NCI-H69 (cell line): ENCODE results near the gene AP4S1.
"Not testable (repeated sequence)": the region's sequence is repeated elsewhere in the genome, so short reads cannot be mapped to it uniquely, and the experiment has no call there.

Experiments
- DNase-seq: peaks from one replicate; lab custom pipeline; 2025; lab: John Stamatoyannopoulos, UW

Gene AP4S1

DNA sequence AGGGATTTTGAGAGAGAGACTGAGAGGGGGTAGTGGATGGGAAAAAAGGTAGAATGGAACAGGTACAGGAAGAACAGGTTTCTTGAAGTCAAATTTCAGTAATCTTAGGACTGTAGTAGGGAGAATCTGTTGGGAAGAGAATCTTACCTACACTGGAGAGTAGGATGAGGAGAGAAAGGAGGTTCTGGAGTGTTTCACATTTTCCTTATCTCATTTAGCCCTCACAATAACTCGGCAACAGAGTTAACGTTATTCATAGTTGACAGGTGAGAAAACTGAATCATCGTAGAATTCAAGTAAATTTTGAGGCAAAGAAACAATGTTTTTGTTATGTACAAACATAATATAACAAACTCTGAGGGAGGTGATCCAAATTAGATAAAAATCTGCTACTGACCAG lies 17.9 kb downstream of the AP4S1 start:
- no peak for DNase-seq

DNA sequence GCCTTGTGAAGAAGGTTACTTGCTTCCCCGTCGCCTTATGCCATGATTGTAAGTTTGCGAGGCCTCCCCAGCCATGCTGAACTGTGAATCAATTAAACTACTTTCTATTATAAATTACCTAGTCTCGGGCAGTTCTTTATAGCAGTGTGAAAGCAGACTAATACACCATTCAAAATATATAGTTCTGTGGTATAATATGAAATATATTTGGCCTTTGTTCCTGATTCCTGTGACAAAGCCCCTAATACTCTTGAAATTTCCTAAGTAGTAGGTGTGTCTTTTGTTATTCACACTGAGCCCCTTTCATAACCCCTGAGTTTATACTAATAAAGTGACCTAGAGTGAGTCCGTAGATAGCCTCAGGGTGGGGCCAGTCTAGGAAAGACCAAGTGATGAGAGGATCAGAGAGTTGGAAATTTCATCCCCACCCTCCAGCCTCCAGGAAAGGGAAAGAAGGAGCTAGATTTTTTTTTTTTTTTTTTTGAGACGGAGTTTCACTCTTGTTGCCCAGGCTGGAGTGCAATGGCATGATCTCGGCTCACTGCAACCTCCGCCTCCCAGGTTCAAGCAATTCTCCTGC lies 20.1 kb downstream of the AP4S1 start:
- no peak for DNase-seq

DNA sequence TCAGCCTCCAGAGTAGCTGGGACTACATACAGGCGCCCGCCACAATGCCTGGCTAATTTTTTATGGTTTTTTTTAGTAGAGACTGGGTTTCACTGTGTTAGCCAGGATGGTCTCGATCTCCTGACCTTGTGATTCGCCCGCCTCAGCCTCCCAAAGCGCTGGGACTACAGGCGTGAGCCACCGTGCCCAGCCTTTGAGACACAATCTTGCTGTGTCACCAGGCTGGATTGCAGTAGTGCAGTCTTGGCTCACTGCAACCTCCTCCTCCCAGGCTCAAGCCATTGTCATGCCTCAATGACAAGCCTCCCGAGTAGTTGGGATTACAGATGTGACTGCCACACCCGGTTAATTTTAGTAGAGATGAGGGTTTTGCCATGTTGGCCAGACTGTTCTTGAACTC lies 22.1 kb downstream of the AP4S1 start:
- DNase-seq, result no peak

DNA sequence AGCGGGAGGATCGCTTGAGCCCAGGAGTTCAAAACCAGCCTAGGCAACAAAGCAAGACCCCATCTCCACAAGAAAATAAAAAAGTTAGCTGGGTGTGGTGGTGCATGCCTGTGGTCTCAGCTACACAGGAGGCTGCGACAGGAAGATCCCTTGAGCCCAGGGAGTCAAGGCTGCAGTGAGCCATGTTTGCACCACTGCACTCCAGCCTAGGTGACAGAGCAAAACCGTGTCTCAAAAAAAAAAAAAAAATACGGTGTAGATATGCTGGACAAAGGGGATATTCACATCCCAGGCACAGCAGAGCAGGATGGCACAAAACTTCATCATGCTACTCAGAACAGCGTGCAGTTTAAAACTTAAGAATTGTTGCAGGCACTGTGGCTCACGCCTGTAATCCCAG lies 25.6 kb downstream of the AP4S1 start:
- DNase-seq, result no peak

DNA sequence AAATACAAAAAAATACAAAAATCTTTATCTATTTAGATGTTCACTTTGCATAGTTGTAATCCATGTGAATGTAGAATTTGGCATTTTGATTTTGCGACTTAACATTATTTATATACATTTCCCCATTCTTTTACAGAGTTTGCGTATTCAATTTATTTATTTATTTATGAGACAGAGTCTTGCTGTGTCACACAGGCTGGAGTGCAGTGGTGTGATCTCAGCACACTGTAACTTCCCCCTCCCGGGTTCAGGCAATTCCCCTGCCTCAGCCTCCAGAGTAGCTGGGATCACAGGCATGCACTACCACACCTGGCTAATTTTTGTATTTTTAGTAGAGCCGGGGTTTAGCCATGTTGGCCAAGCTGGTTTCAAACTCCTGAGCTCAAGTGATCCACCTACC lies 26.1 kb downstream of the AP4S1 start:
- DNase-seq, result no peak

DNA sequence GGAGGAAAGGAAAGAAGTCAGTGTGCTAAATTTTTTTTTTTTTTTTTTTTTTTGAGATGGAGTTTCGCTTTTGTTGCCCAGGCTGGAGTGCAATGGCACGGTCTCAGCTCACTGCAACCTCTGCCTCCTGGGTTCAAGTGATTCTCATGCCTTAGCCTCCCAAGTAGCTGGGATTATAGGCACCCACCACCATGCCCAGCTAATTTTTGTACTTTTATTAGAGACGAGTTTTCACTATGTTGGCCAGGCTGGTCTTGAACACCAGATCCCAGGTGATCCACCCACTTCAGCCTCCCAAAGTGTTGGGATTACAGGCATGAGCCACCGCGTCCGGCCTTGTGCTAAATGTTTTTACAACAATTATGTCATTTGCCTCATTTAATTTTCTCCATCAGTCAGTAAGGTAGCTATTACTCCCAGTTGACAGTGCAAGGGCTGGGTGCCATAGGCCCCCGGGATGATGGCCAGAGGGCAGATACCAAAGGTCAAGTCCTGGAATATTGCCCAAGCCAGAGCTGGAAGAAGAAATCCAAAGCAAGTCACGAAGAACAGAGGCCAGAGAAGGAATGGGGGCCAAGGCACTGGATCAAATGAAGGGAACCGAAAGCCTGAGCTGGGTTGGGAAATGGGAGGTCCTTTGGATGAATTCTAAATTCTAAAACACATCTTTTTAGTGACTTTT lies 27.6 kb downstream of the AP4S1 start:
- peak; percentile 48 for DNase-seq

DNA sequence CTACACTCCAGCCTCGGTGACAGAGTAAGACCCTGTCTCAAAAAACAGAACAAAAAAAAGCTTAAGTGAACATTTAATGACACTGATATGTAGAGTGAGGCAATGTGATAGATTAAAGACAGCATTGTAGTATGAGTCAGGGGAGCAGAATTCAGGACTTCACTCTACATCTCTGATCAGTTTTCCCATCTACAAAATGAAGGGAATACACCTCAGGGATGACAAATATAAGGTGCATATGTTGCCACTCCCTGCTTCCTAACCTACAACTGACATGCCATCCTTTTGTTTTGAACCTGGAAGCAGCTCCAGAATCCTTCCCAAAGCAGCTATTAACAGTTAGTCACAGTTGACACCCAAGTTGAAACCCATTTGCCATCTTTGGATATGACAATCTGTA lies 31.6 kb downstream of the AP4S1 start:
- no peak for DNase-seq

DNA sequence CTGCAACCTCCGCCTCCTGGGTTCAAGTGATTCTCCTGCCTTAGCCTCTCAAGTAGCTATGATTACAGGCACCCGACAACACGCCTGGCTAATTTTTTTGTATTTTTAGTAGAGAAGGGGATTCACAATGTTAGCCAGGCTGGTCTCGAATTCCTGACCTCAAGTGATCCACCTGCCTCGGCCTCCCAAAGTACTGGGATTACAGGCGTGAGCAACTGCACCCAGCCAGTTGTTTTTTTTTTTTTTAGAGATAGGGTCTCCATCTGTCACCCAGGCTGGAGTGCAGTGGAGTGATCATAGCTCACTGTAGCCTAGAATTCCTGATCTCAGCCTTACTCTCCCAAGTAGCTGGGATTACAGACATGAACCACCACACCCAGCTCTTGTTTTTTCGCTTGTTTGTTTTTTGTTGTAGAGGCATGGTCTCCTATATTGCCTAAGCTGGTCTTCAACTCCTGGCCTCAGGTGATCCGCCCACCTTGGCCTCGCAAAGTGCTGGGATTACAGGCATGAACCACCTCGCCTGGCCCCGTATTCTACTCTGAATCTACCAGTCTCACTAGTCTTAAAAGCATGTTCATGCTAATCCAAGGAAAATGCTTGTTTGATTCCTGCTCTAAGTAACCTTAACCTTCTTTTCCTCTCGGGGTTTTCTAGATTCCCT lies 32.4 kb downstream of the AP4S1 start:
- no peak for DNase-seq

DNA sequence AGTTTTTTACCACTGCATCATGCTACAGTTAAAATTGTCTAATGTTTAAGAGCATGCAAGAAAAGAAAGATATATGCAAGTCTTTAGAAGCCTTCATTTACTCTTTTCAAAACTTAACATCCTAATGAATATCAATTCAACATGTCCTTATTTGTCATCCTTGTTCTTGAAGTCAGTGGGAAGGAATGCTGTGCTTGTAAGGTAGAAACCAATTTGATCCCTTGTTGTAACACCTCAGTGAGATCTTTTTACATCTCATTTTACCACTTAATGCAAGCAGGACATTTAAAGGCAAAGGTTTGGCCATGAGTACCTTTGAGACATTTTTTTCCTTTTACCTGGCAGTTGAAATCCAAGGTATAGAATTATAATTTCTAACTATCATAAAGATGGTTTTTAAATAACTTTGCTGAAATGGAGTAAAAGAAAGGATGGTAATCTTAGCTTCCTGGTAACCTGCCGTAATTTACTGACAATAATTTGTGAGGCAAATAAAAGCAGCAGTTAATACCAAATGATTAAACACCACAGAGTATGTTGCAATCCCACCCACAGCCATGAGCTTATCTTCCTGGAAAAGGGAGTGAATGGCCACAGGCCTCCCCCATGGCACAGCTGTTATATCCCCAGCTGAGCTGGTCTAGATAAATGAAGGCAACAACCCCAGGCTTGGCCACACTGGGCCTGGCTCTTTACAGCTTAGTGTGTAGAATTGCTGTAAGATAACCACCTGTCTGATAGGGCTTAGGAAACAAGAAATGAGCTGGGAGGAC lies 33.9 kb downstream of the AP4S1 start:
- DNase-seq, result peak; percentile 80

DNA sequence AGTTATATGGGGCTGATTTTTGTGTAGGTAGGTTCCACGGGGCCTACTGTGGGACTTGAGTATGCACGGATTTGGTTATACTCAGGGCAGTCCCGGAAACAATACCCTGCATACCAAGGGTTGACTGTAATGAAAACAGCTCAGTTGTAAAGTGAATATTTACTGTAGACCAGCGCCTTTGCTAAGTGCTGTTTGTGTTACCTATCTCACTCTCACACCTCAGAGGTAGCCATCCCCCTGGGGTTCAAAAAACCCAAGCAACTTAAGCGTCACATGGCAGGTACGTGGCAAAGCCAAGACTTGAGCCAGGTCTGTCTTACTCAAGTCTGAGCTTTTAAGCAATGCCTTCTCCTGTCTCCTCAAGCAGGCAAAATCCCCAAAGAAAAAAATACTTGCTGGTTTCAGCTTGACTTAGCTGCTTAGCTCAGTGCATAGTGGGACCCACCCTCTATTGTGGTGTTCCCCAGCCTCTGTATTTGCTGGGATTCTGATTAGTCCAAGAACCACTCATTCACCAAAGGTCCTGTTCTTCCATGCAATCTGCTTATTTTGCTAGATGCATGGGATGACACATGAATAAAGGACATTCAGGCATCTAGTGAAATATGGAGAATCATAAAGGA lies 34.9 kb downstream of the AP4S1 start:
- no peak for DNase-seq

DNA sequence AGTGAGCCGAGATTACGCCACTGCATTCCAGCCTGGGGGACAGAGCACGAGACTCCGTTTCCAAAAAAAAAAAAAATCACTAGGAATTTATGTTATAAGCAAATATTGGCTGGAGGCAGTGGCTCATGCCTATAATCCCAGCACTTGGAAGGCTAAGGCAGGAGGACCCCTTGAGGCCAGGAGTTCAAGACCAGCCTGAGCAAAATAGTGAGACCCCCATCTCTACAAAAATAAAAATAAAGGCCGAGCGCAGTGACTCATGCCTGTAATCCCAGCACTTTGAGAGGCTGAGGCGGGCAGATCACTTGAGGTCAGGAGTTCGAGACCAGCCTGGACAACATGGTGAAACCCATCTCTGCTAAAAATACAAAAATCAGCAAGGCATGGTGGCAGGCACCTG lies 37.5 kb downstream of the AP4S1 start:
- DNase-seq, result not testable (repeated sequence)

DNA sequence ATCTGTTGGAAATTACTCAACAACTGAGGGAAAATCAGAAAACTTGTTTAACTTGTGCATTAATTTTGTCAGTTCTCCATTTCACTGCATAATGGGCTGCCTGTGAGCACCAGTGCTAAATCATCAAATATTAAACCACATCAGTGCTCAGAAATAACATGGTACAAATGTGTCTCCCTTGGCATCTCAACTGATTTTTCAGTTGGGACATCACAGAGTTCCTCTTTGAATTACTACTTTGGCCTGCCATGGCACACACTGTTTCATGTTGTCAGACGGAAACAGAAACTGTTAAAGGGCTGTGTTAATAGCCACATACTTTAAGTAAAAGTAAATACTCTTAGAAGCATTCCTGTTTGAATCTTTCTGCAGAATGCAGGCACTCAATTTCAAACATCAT lies 42.8 kb downstream of the AP4S1 start:
- DNase-seq, result no peak

DNA sequence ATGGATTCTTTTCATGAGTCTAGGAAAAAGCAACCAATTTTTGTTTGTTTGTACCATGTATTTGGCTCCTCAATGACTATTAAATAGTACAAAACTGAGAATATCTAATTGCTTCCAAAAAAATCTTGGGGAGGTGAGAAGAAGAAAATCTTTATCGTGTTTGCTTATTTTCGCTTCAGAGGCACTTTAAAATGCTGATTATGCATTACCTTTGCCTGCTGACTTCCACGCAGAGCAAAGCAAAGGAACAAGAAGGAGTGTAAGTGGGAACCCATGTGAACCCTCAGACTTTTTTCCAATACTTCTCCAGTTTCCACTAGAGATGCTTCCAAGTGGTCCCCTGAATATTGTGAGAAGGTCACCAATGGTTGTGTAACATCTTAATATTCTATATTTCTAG lies 43.9 kb downstream of the AP4S1 start:
- DNase-seq, result no peak

DNA sequence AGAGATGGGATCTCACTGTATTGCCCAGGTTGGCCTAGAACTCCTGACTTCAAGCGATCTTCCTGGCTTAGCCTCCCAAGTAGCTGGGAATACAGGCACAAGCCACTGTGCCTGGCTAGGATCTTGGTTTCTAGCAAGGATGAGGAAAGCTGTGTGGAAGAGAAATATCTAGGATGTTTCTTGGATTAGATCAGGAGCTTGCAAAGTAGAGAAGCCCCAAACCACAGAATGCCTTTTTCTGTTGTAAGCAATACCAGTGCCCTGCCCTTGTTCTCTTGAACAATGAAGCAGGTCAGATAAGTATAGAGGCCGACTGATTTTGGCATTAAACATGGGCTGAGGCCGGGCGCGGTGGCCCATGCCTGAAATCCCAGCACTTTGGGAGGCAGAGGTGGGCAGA lies 45.0 kb downstream of the AP4S1 start:
- DNase-seq, result no peak

DNA sequence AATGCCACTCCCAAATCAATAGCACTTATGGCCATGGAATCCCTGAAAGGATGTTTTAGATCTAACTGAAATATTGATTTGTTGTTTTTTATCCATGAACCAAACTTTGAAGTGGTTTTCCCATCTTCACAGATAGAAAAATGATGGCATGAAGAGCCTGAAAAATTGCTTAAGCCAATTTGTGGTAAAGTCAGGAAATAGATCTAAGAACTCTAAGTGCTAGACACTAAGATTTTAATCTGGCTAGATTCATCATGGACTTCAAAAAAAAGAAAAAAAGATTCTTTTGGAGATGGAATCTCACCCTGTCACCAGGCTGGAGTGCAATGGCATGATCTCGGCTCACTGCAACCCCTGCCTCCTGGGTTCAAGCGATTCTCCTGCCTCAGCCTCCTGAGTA lies 45.7 kb downstream of the AP4S1 start:
- DNase-seq, result no peak

DNA sequence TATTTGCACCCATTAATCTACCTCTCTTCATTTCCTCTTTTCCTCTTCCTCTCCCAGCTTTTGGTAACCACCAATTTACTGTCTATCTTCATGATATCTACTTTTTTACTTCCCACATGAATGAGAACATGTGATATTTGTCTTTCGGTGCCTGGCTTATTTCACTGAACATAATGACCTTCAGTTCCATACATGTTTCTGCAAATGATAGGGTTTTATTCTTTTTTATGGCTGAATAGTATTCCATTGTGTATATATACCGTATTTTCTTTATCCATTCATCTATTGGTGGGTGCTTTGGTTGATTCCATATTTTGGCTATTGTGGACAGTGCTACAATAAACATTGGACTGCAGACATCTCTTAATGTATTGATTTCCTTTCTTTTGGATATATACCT lies 49.7 kb downstream of the AP4S1 start:
- DNase-seq, result no peak

DNA sequence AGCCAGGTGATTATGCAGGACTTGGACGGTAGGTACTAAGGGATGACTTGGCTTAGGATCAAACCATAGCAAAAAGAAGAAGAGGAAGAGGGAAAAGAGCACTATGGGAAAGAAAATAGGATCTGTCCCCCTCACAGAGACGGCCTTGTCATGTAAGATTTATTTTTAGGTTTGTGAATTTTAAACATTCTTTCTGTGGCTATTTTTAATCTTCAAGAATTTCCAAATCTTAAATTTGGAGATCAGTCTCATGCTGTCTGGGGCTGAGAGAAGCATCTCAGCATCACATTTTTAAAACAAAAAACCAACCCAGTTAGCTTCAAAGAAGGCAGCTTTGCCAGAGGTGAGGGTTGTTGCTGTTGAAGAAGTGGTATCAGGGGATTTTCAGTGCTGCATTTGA lies 53.3 kb downstream of the AP4S1 start:
- DNase-seq, result no peak

DNA sequence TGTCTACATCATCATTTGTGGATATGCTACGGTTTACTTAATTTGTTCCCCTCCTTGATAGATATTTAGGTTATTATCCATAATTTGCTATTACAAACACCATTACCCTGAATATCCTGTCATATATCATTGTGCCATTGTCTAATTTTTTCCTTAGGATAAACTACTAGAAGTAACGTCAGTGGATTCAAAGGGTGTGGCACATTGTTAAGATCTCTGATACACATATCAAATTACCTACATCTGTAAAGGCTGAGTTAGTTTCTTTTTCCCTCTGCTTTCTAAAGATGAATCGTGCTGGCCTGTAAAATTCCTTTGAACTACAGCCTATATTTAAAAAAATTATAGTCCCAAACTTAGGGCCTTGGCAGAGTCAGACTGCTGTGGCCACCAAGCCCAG lies 54.6 kb downstream of the AP4S1 start:
- DNase-seq, result peak; percentile 62

DNA sequence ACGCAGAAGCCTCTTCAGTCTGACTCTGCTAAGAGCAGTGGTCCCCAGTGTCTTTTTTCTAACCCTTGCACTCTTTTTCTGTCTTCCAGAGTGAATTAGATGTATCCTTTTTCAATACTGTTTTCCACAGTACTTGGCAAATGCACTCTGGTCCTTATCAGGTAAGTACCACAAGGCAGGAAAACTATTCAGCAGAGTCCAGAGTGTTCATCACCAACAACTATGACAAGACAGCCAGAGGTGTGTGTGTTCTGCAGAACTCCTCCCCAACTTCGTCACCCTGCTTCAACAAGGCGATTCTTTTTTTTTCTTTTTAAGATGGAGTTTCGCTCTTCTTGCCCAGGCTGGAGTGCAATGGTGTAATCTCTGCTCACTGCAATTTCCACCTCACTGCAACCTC lies 55.0 kb downstream of the AP4S1 start:
- DNase-seq, result no peak

DNA sequence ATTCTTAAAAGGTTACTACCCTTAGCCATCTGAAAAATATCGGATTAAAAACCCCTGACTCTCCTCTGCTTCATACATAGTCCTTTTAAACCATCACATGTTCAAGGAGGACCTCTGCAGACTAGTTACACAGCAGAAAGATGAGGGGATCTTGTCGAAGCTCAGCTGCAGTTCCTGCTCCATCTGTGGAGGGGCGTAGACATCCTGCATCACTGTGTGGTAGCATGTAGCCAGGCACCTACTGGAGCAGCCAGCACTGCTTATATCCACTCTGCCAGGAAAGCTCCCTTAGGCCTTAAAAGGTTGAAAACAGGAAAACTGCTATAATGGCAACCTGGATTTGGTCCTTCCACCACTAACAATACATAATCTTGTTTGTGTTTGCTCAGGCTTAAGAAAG lies 58.3 kb downstream of the AP4S1 start:
- no peak for DNase-seq

DNA sequence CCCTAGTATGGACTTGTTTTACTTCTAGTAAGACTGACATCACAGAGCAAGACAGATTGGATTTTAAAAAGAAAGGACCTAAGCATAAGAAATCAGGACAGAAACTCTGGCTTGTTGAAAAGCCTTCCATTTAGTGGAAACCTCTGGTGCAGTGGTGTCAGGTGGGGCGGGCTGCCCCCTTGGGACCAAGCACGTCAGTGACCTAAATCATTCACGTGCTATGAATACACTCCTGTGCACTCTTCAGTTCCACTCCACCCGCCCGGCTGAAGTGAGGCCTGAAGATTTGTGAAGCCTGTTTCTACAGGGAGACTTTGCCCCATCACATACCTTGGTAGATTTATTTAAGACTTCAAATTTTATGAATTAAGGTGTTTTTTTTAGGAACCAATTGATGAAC lies 58.9 kb downstream of the AP4S1 start:
- DNase-seq, result peak; percentile 39

DNA sequence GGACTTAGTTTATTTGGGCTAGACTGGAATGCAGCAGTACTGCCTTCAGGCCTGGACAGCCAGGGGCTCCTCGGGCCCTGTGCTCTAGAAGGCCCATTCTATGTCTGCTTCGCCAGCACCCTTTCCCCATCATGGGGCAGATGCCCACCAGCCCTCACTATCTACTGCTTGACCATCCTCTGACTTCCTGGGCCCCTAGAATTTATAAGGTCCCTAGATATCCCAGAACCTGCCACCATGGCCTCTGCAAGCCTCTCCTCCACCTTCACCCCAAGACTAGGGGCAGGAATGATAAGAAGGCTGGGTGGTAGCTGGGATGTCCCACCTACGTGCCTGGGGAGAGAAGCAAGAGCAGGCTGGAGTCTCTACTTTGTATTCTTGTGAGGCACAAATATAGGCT lies 59.6 kb downstream of the AP4S1 start:
- DNase-seq, result no peak

DNA sequence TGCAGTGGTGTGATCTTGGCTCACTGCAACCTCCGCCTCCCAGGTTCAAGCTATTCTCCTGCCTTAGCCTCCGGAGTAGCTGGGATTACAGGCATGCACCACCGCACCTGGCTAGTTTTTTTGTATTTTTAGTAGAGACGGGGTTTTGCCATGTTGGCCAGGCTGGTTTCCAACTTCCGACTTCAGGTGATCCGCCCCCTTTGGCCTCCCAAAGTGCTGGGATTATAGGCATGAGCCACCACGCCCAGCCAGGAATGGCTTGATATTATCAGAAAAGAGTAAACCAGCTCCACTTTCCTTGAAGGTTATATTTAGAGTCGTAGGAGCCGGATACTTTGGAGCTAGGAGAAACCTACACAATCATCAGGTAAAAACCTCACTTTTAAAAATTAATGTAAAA lies 61.0 kb downstream of the AP4S1 start:
- not testable (repeated sequence) for DNase-seq
